HEK293 (cell line): Measurements from ENCODE around the gene MPG.

Experiments used
- CTCF ChIA-PET: fragments of 350-600 bp; formaldehyde crosslinking; extraction: SDS; loops from one replicate; lab custom pipeline; 2021; ENCODE audit warnings: antibody characterized with exemption; lab: Yijun Ruan, JAX
- POLR2A ChIA-PET: fragments of 300-600 bp; formaldehyde crosslinking; extraction: SDS; loops from one replicate; lab custom pipeline; 2020; ENCODE audit warnings: antibody characterized with exemption, inconsistent platforms; lab: Yijun Ruan, JAX
- H3K27ac ChIP-seq: fragments of 200-500 bp; sonication (Bioruptor generic); 2 replicates; pipeline ENCODE4 v1.5.1; 2014; ENCODE audit warnings: low read depth, low read length, control low read depth, inconsistent platforms; ENCODE audit errors: extremely low read depth
- H3K36me3 ChIP-seq, 2 experiments: fragments of 200-500 bp in 1 of 2; sonication (Bioruptor generic) in 1 of 2; 1 replicate in 1 of 2; 2 replicates in 1 of 2; pipeline ENCODE4 v1.5.1; 2014 to 2017; ENCODE audit warnings: inconsistent platforms in 2 of 2, low read length in 2 of 2; ENCODE audit not compliant: control insufficient read depth in 2 of 2, insufficient read depth in 1 of 2
- H3K4me1 ChIP-seq: fragments of 200-500 bp; sonication (Bioruptor generic); 2 replicates; pipeline ENCODE4 v1.5.1; 2014; ENCODE audit warnings: mild to moderate bottlenecking, low read length, inconsistent platforms; ENCODE audit not compliant: control insufficient read depth, insufficient read depth
- H3K4me3 ChIP-seq: 2 replicates; pipeline ENCODE4 v1.5.1; 2011; ENCODE audit warnings: low read depth, mild to moderate bottlenecking, control low read depth, low read length, moderate library complexity
- H3K9me3 ChIP-seq: fragments of 200-500 bp; sonication (Bioruptor generic); 2 replicates; pipeline ENCODE4 v1.5.1; 2014; ENCODE audit warnings: low read depth, low read length, inconsistent platforms; ENCODE audit not compliant: control insufficient read depth, insufficient read depth
- EGR2 ChIP-seq: fragments of 450-650 bp; formaldehyde crosslinking; IDR thresholded peaks from 2 replicates; pipeline ENCODE4 v1.5.1; 2016; ENCODE audit warnings: low read depth, missing biosample characterization, missing genetic modification characterization
- FEZF1 ChIP-seq: fragments of 450-650 bp; formaldehyde crosslinking; IDR thresholded peaks from 2 replicates; pipeline ENCODE4 v1.5.1; 2016; ENCODE audit warnings: missing biosample characterization, missing genetic modification characterization
- GLI2 ChIP-seq: fragments of 450-650 bp; formaldehyde crosslinking; IDR thresholded peaks from 2 replicates; pipeline ENCODE4; 2017; ENCODE audit warnings: missing biosample characterization, missing genetic modification characterization, low read depth, borderline replicate concordance
- GLIS1 ChIP-seq: fragments of 450-650 bp; formaldehyde crosslinking; IDR thresholded peaks from 2 replicates; pipeline ENCODE4 v1.5.1; 2016; ENCODE audit warnings: missing biosample characterization, missing genetic modification characterization
- GLIS2 ChIP-seq: fragments of 450-650 bp; formaldehyde crosslinking; IDR thresholded peaks from 2 replicates; pipeline ENCODE4 v1.5.1; 2016; ENCODE audit warnings: missing biosample characterization, missing genetic modification characterization
- MYNN ChIP-seq: fragments of 450-650 bp; formaldehyde crosslinking; IDR thresholded peaks from 2 replicates; pipeline ENCODE4 v1.5.1; 2016; ENCODE audit warnings: missing biosample characterization, missing genetic modification characterization, borderline replicate concordance
- PATZ1 ChIP-seq: fragments of 450-650 bp; formaldehyde crosslinking; IDR thresholded peaks from 2 replicates; pipeline ENCODE4 v1.5.1; 2016; ENCODE audit warnings: missing biosample characterization, missing genetic modification characterization
- PRDM6 ChIP-seq: fragments of 450-650 bp; formaldehyde crosslinking; IDR thresholded peaks from 2 replicates; pipeline ENCODE4 v1.5.1; 2017; ENCODE audit warnings: missing biosample characterization, missing genetic modification characterization
- ZBTB6 ChIP-seq: fragments of 450-650 bp; formaldehyde crosslinking; IDR thresholded peaks from 2 replicates; pipeline ENCODE4 v1.5.1; 2017; ENCODE audit warnings: missing biosample characterization, missing genetic modification characterization
- ZFP3 ChIP-seq: fragments of 450-650 bp; formaldehyde crosslinking; IDR thresholded peaks from 2 replicates; pipeline ENCODE4 v1.5.1; 2016; ENCODE audit warnings: low read depth, missing biosample characterization, missing genetic modification characterization
- ZNF112 ChIP-seq: fragments of 450-650 bp; formaldehyde crosslinking; IDR thresholded peaks from 2 replicates; pipeline ENCODE4 v1.5.0; 2017; ENCODE audit warnings: missing biosample characterization, missing genetic modification characterization
- ZNF221 ChIP-seq: fragments of 450-650 bp; formaldehyde crosslinking; IDR thresholded peaks from 2 replicates; pipeline ENCODE4 v1.5.1; 2017; ENCODE audit warnings: missing biosample characterization, missing genetic modification characterization, borderline replicate concordance
- ZNF223 ChIP-seq: fragments of 450-650 bp; formaldehyde crosslinking; IDR thresholded peaks from 2 replicates; pipeline ENCODE4 v1.5.1; 2016; ENCODE audit warnings: missing biosample characterization, missing genetic modification characterization
- ZNF239 ChIP-seq: fragments of 450-650 bp; formaldehyde crosslinking; IDR thresholded peaks from 2 replicates; pipeline ENCODE4 v1.5.1; 2016; ENCODE audit warnings: missing biosample characterization, missing genetic modification characterization
- ZNF354C ChIP-seq: fragments of 450-650 bp; formaldehyde crosslinking; IDR thresholded peaks from 2 replicates; pipeline ENCODE4 v1.5.1; 2016; ENCODE audit warnings: missing biosample characterization, missing genetic modification characterization, low read depth, borderline replicate concordance
- ZNF530 ChIP-seq: fragments of 450-650 bp; formaldehyde crosslinking; IDR thresholded peaks from 2 replicates; pipeline ENCODE4 v1.5.1; 2016; ENCODE audit warnings: low read depth, missing biosample characterization, missing genetic modification characterization
- ZNF549 ChIP-seq: fragments of 450-650 bp; IDR thresholded peaks from 2 replicates; pipeline ENCODE4 v1.5.1; 2018; ENCODE audit warnings: missing biosample characterization, missing genetic modification characterization, mild to moderate bottlenecking, inconsistent platforms, moderate library complexity
- ZNF558 ChIP-seq: fragments of 450-650 bp; formaldehyde crosslinking; IDR thresholded peaks from 2 replicates; pipeline ENCODE4 v1.5.1; 2016; ENCODE audit warnings: missing biosample characterization, missing genetic modification characterization
- ZNF704 ChIP-seq: fragments of 450-650 bp; formaldehyde crosslinking; IDR thresholded peaks from 2 replicates; pipeline ENCODE4 v1.5.1; 2016; ENCODE audit warnings: missing biosample characterization, missing genetic modification characterization
- ZNF707 ChIP-seq: fragments of 450-650 bp; formaldehyde crosslinking; IDR thresholded peaks from 2 replicates; pipeline ENCODE4 v1.5.1; 2016; ENCODE audit warnings: missing biosample characterization, missing genetic modification characterization
- ZNF776 ChIP-seq: fragments of 450-650 bp; formaldehyde crosslinking; IDR thresholded peaks from 2 replicates; pipeline ENCODE4 v1.5.0; 2017; ENCODE audit warnings: missing biosample characterization, missing genetic modification characterization, borderline replicate concordance
- ZNF791 ChIP-seq: fragments of 450-650 bp; formaldehyde crosslinking; IDR thresholded peaks from 2 replicates; pipeline ENCODE4 v1.5.1; 2016; ENCODE audit warnings: missing biosample characterization, missing genetic modification characterization
- ZNF837 ChIP-seq: fragments of 450-650 bp; formaldehyde crosslinking; IDR thresholded peaks from 2 replicates; pipeline ENCODE4 v1.5.1; 2016; ENCODE audit warnings: missing biosample characterization, missing genetic modification characterization
- ZNF843 ChIP-seq: fragments of 450-650 bp; formaldehyde crosslinking; IDR thresholded peaks from 2 replicates; pipeline ENCODE4 v1.5.1; 2016; ENCODE audit warnings: missing biosample characterization, missing genetic modification characterization
- ZSCAN18 ChIP-seq: fragments of 450-650 bp; formaldehyde crosslinking; IDR thresholded peaks from 2 replicates; pipeline ENCODE4 v1.5.1; 2016; ENCODE audit warnings: missing biosample characterization, missing genetic modification characterization
- ZSCAN30 ChIP-seq: fragments of 450-650 bp; IDR thresholded peaks from 2 replicates; pipeline ENCODE4 v1.5.1; 2018; ENCODE audit warnings: missing biosample characterization, mild to moderate bottlenecking, missing genetic modification characterization, moderate library complexity

Gene MPG

GRCh38 chr16:89391-90302 is 11.6 kb downstream of the MPG start:
- Histone ChIP-seq H3K9me3 (no peaks in the 10 kb centered on the region), H3K36me3 (peaks cover 6 to 71% of the 10 kb centered on the region in 2 experiments; a peak in 2 of 3 replicates), H3K4me3 (no peak overlapping the region), H3K27ac (no peak overlapping the region), H3K4me1 (no peaks in the 10 kb centered on the region; the same call in 1 of the 2 replicates)
- POLR2A ChIA-PET = no interaction called here
- CTCF ChIA-PET = interaction anchor here (0.9 to 3.6 kb wide), 3 partner anchors 10 to 28 kb away, joined by 4 to 34 read pairs (median 6); no protein-coding TSS in a partner anchor
- TF ChIP-seq ZNF837 (tag by site-specific recombination) (no peak), ZNF704 (tag by site-specific recombination) (no peak), ZNF776 (tag by site-specific recombination) (no peak), GLIS2 (tag by site-specific recombination) (0 out of 2 replicates have a peak, but pooled peaks have one; percentile 11)

- Histone ChIP-seq H3K9me3 (no peaks in the 10 kb centered on the region), H3K4me3 (no peak overlapping the region), H3K4me1 (no peaks in the 10 kb centered on the region; the same call in 1 of the 2 replicates), H3K36me3 (peaks cover 6 to 62% of the 10 kb centered on the region in 2 experiments; a peak in 2 of 3 replicates), H3K27ac (0 out of 2 replicates have a peak overlapping the region, but pooled peaks have one; percentile 24)
- ChIA-PET CTCF (interaction anchor here (0.6 to 3.6 kb wide), 4 partner anchors 11 to 29 kb away, joined by 3 to 34 read pairs (median 4); no protein-coding TSS in a partner anchor), POLR2A (interaction anchor here (1.7 kb wide), 1 partner anchor 13 kb away, joined by 4 read pairs; no protein-coding TSS in a partner anchor)
- TF ChIP-seq ZNF707 (tag by site-specific recombination) = no peak
- 0 out of 2 replicates have a peak, but pooled peaks have one; percentile 30 for TF ChIP-seq PATZ1 (tag by site-specific recombination)
- TF ChIP-seq ZNF843 = no peak
- TF ChIP-seq ZFP3 = no peak
- no peak for TF ChIP-seq ZNF549 (tag by site-specific recombination)
- peak; percentile 29; the same call in 1 of the 2 replicates for TF ChIP-seq ZBTB6 (tag by site-specific recombination)
- TF ChIP-seq GLI2 (tag by site-specific recombination) = no peak
- no peak for TF ChIP-seq PRDM6 (tag by site-specific recombination)
- no peak for TF ChIP-seq ZNF791 (tag by site-specific recombination)
- TF ChIP-seq MYNN (tag by site-specific recombination) = no peak
- no peak for TF ChIP-seq ZSCAN18
- TF ChIP-seq EGR2 (tag by site-specific recombination) = no peak
- TF ChIP-seq ZNF112 = no peak
- TF ChIP-seq ZSCAN30 = peak; percentile 76; the same call in 1 of the 2 replicates
- TF ChIP-seq ZNF239 = no peak
- TF ChIP-seq ZNF354C (tag by site-specific recombination) = no peak
- TF ChIP-seq FEZF1 (tag by site-specific recombination) = peak; percentile 82
- no peak for TF ChIP-seq ZNF558 (tag by site-specific recombination)
- TF ChIP-seq ZNF530 (tag by site-specific recombination) = no peak
- no peak for TF ChIP-seq ZNF223
- peak; percentile 76 for TF ChIP-seq GLIS1 (tag by site-specific recombination)
- TF ChIP-seq ZNF221 = no peak
Measured at GRCh38 chr16:91484-91883, 13.5 kb downstream of the MPG start.
